Fibroblast of lung (primary cell): Measurements from ENCODE around the gene PLB1. TPM values are rescaled to one million over a fixed set of nuclear protein-coding genes. Genes with fewer than 3 reads are reported as not detected.

Experiments
- DNase-seq, 2 donors: peaks; one replicate each; pipeline versions ENCODE4 v3.0.0 to v3.0.0-alpha.2; 2010; ENCODE audit warnings: low read depth in 2 of 2
- H2AFZ ChIP-seq: 2 replicates; pipeline ENCODE4 v1.5.1; 2012; ENCODE audit warnings: low read length, control low read depth, inconsistent platforms
- H3K27ac ChIP-seq: 2 replicates; pipeline ENCODE4 v1.5.1; 2011; ENCODE audit warnings: low read length, control low read depth; ENCODE audit not compliant: insufficient read depth
- H3K27me3 ChIP-seq: 2 replicates; pipeline ENCODE4 v1.5.1; 2011; ENCODE audit warnings: mild to moderate bottlenecking, low read length; ENCODE audit not compliant: control insufficient read depth, insufficient read depth
- H3K36me3 ChIP-seq: 2 replicates; pipeline ENCODE4 v1.5.1; 2011; ENCODE audit warnings: low read length; ENCODE audit not compliant: control insufficient read depth, insufficient read depth
- H3K4me1 ChIP-seq: 2 replicates; pipeline ENCODE4 v1.5.1; 2011; ENCODE audit warnings: low read length; ENCODE audit not compliant: control insufficient read depth, insufficient read depth; ENCODE audit errors: extremely low read depth
- H3K4me2 ChIP-seq: 2 replicates; pipeline ENCODE4 v1.5.1; 2011; ENCODE audit warnings: low read length, control low read depth; ENCODE audit not compliant: insufficient read depth; ENCODE audit errors: extremely low read depth
- H3K4me3 ChIP-seq, 4 experiments: fragments of 200-600 bp in 1 of 4; sonication (generic) in 1 of 4; replicated peaks in 1 of 4; 2 replicates each; pipeline ENCODE4 v1.5.1; 2011 to 2016; ENCODE audit warnings: low read length in 4 of 4, low read depth in 3 of 4, mild to moderate bottlenecking in 3 of 4, control low read depth in 2 of 4, inconsistent platforms in 1 of 4, mixed read lengths in 1 of 4; ENCODE audit not compliant: insufficient read depth in 1 of 4; ENCODE audit errors: control extremely low read depth in 1 of 4
- H3K79me2 ChIP-seq: 2 replicates; pipeline ENCODE4 v1.5.1; 2012; ENCODE audit warnings: mild to moderate bottlenecking, low read length, inconsistent platforms; ENCODE audit not compliant: control insufficient read depth, insufficient read depth
- H3K9ac ChIP-seq: 2 replicates; pipeline ENCODE4 v1.5.1; 2011; ENCODE audit warnings: mild to moderate bottlenecking, low read length, control low read depth; ENCODE audit not compliant: insufficient read depth
- H3K9me3 ChIP-seq: 2 replicates; pipeline ENCODE4 v1.5.1; 2012; ENCODE audit warnings: low read depth, low read length; ENCODE audit not compliant: control insufficient read depth, insufficient read depth
- H4K20me1 ChIP-seq: 2 replicates; pipeline ENCODE4 v1.5.1; 2011; ENCODE audit warnings: low read length; ENCODE audit not compliant: control insufficient read depth, insufficient read depth; ENCODE audit errors: extremely low read depth
- EZH2 ChIP-seq: IDR thresholded peaks from 2 replicates; pipeline ENCODE4 v1.5.1; 2012; ENCODE audit warnings: low read length, control low read depth, mild to moderate bottlenecking; ENCODE audit errors: missing control alignments
- polyA plus RNA-seq, 2 donors: library from polyadenylated mRNA; depleted of rRNA in 1 of 2; stranded (reverse) in 1 of 2; unstranded in 1 of 2; fragments of >200 nt; gene quantifications; 2 replicates each; pipeline ENCODE4 v1.2.1, GENCODE V29; 2011 to 2012; ENCODE audit warnings: missing spikeins in 1 of 2
- total RNA-seq: library from RNA; depleted of rRNA; stranded (reverse); fragments of >200 nt; gene quantifications from 2 replicates; pipeline ENCODE4 v1.2.1, GENCODE V29; 2014
- TF ChIP-seq, protein P1 (sequence below), 2 donors: IDR thresholded peaks in 1 of 2; conservative IDR thresholded peaks in 1 of 2; 1 replicate in 1 of 2; 2 replicates in 1 of 2; pipeline ENCODE4 v1.5.1; 2011 to 2012; ENCODE audit warnings: low read length in 2 of 2, control low read depth in 1 of 2, inconsistent platforms in 1 of 2, low read depth in 1 of 2, mild to moderate bottlenecking in 1 of 2

The PLB1 gene
- total and polyA plus RNA-seq, 2 donors (not counting 1 experiment from before 2014, with no cell fraction given) = 0.70 to 1.8 TPM

DNA sequence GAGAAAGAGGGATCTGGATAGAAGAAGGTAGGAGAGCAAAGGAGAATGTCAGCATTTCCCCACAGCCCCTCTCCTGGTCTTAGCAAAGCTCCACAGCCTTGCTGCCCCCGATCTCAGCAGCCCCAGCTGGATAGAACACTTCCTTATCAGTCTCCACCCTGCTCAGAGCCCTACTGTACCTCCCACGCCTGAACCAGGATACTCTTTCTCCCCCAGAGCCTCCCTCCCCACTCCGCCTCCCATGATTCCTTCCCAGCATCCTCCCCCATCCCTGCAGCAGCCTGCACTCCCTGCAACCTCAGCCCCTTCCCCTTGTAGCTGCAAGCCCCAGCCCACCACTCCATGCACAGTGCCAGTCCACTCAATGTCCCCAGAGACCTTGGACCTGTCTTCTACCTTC lies 25.8 kb downstream of the PLB1 start:
- no peak for DNase-seq
- Histone ChIP-seq H4K20me1 (no peaks in the 10 kb centered on the region), H3K4me3 (no peak overlapping the region), H3K9ac (no peak overlapping the region), H2AFZ (no peak overlapping the region), H3K4me1 (no peaks in the 10 kb centered on the region), H3K36me3 (no peaks in the 10 kb centered on the region), H3K27me3 (peaks cover 45% of the 10 kb centered on the region), H3K9me3 (no peaks in the 10 kb centered on the region), H3K27ac (no peak overlapping the region), H3K4me2 (no peak overlapping the region), H3K79me2 (no peaks in the 10 kb centered on the region)
- no peak for TF ChIP-seq EZH2
- TF ChIP-seq, protein P1, sequence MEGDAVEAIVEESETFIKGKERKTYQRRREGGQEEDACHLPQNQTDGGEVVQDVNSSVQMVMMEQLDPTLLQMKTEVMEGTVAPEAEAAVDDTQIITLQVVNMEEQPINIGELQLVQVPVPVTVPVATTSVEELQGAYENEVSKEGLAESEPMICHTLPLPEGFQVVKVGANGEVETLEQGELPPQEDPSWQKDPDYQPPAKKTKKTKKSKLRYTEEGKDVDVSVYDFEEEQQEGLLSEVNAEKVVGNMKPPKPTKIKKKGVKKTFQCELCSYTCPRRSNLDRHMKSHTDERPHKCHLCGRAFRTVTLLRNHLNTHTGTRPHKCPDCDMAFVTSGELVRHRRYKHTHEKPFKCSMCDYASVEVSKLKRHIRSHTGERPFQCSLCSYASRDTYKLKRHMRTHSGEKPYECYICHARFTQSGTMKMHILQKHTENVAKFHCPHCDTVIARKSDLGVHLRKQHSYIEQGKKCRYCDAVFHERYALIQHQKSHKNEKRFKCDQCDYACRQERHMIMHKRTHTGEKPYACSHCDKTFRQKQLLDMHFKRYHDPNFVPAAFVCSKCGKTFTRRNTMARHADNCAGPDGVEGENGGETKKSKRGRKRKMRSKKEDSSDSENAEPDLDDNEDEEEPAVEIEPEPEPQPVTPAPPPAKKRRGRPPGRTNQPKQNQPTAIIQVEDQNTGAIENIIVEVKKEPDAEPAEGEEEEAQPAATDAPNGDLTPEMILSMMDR (conservative IDR thresholded peaks at IDR 0.05 in 1 of 2, IDR thresholded peaks at IDR 0.05 in 1 of 2; ENCODE audit: low read depth in 1 of 2, low read length in 2 of 2) = no peak

DNA sequence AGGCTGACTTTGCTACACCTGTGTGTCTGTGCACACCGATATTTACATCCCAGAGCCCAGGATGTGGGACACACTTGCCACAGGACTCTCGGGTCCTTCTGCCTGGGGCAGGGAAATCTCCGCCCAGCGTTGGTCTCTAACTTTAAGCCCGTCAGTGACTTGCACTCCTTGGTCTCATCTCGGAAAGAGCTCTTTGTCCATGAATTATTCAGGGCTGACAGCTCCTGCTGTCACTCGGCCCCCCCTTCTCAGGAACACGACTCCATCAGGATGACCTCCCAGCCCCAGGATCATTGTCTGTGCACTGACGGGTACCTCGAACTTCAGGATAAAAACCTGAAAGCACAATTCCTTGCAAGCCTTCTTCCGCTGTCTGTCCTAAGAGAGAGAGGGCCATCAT lies 26.6 kb downstream of the PLB1 start:
- TF ChIP-seq EZH2 = no peak
- TF ChIP-seq, protein P1 (conservative IDR thresholded peaks at IDR 0.05 in 1 of 2, IDR thresholded peaks at IDR 0.05 in 1 of 2; ENCODE audit: low read depth in 1 of 2, low read length in 2 of 2) = no peak
- no peaks in the 10 kb centered on the region for H3K79me2 ChIP-seq
- no peaks in the 10 kb centered on the region for H3K9me3 ChIP-seq
- H3K4me1 ChIP-seq = no peaks in the 10 kb centered on the region
- H3K4me3 ChIP-seq = no peak overlapping the region
- no peaks in the 10 kb centered on the region for H3K36me3 ChIP-seq
- H2AFZ ChIP-seq = no peak overlapping the region
- H3K27ac ChIP-seq = no peak overlapping the region
- no peaks in the 10 kb centered on the region for H4K20me1 ChIP-seq
- no peak for DNase-seq
- no peak overlapping the region for H3K9ac ChIP-seq
- no peak overlapping the region for H3K4me2 ChIP-seq
- peaks cover 46% of the 10 kb centered on the region for H3K27me3 ChIP-seq

DNA sequence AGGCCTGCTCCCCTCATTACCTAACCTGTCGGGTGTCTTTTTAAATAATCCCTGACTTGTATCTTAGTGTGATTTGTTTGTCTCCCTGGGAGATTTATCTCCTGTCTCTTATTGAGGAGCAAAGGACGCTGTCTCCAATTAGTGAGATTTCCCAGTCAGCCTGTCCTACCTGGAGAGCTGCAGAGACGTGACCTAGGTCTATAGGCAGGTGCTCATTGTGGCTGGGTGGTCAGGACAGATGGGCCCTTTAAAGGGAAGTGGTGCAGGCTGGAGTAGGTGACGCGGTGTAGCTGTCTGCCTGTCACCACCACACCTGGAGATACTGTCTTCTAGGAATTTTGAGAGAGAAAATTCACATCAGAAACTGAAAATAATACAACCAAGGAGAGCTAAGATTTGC lies 28.0 kb downstream of the PLB1 start:
- no peak overlapping the region for H2AFZ ChIP-seq
- no peaks in the 10 kb centered on the region for H3K4me1 ChIP-seq
- no peak for TF ChIP-seq EZH2
- TF ChIP-seq, protein P1 (conservative IDR thresholded peaks at IDR 0.05 in 1 of 2, IDR thresholded peaks at IDR 0.05 in 1 of 2; ENCODE audit: low read depth in 1 of 2, low read length in 2 of 2) = no peak
- H3K9me3 ChIP-seq = no peaks in the 10 kb centered on the region
- H3K4me3 ChIP-seq = no peak overlapping the region
- H3K36me3 ChIP-seq = no peaks in the 10 kb centered on the region
- no peak overlapping the region for H3K27ac ChIP-seq
- H4K20me1 ChIP-seq = no peaks in the 10 kb centered on the region
- H3K9ac ChIP-seq = no peak overlapping the region
- H3K4me2 ChIP-seq = no peak overlapping the region
- no peaks in the 10 kb centered on the region for H3K79me2 ChIP-seq
- DNase-seq = no peak
- peaks cover 42% of the 10 kb centered on the region for H3K27me3 ChIP-seq
